ENCODE results near the gene ZC3H4. TPM values are rescaled to one million over a fixed set of nuclear protein-coding genes. Genes with fewer than 3 reads are reported as not detected.

ZC3H4 gene
- total RNA-seq, 1 donor = 20.4 TPM

DNA sequence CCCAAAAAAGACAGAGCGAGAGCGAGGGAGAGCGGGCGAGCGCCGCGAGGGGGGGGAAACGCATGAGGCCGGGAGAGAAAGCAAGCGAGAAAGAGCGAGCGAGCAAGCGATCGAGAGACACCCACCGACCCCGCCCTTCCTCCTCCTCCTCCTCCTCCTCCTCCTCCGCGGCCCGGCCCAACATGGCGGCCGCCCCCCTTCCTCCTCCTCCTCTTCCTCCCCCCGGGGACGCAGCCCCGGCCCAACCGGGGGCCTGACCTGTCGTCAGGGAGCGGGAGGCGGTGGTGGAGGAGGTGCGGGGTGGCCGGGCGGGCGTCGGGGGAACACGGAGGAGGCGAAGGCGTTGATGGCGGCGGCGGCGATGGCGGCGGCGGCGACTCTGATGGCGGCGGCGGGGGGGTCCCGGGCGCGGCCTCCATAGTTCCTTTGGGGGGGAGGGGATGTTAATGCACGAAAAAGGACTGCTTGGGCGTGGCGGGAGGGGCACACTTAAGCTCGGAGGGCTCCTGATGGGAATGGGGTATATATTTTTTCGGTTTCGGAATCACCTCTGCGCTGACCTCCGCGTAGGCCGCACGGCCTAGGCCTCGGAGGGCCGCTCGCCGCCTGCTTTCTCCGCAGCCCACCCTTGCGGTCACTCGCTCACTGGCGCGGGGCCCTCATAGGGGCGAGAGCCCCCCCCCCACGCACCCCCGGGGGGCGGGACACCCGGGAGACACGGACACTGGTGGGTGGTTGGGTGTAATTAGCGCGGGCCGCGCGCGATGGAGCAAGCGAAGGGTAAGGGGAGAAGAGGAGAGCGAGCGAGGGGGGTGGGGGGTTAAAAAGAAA is 1.2 kb downstream of the ZC3H4 start:
- DNase-seq (ENCODE audit: low read depth) = peak; percentile 86
- H3K4me3 ChIP-seq (ENCODE audit: low read depth, low read length) = peak overlapping the region; percentile 94
- TF ChIP-seq, protein P1, sequence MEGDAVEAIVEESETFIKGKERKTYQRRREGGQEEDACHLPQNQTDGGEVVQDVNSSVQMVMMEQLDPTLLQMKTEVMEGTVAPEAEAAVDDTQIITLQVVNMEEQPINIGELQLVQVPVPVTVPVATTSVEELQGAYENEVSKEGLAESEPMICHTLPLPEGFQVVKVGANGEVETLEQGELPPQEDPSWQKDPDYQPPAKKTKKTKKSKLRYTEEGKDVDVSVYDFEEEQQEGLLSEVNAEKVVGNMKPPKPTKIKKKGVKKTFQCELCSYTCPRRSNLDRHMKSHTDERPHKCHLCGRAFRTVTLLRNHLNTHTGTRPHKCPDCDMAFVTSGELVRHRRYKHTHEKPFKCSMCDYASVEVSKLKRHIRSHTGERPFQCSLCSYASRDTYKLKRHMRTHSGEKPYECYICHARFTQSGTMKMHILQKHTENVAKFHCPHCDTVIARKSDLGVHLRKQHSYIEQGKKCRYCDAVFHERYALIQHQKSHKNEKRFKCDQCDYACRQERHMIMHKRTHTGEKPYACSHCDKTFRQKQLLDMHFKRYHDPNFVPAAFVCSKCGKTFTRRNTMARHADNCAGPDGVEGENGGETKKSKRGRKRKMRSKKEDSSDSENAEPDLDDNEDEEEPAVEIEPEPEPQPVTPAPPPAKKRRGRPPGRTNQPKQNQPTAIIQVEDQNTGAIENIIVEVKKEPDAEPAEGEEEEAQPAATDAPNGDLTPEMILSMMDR (IDR thresholded peaks at IDR 0.05; ENCODE audit: insufficient read depth, low read length) = no peak

DNA sequence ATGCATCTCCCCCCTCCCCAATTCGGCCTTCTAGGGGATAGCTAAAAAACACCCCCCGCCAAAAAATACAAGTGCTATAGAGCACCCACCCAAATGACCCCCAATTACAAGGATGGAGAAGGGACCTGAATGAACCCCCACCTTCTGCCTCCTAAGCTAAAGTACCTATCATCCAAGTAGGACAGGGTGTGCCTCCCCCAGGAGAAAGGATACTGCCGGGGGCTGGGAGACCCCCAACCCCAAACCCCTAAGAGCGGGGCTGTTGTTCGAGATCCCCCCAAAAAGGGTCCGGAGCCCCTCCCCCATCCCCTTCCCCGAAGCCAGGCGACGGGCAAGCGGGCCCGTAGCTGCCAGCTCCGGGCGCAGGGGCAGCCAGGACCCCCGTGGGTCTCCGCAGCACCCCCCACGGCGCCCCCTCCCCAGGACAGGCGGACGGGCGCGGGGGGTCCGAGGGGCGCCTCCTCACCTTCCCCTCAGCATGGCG is 1.9 kb downstream of the ZC3H4 start:
- peak overlapping the region; percentile 94 for H3K4me3 ChIP-seq (ENCODE audit: low read depth, low read length)
- TF ChIP-seq, protein P1 (IDR thresholded peaks at IDR 0.05; ENCODE audit: insufficient read depth, low read length) = no peak
- no peak for DNase-seq (ENCODE audit: low read depth)

DNA sequence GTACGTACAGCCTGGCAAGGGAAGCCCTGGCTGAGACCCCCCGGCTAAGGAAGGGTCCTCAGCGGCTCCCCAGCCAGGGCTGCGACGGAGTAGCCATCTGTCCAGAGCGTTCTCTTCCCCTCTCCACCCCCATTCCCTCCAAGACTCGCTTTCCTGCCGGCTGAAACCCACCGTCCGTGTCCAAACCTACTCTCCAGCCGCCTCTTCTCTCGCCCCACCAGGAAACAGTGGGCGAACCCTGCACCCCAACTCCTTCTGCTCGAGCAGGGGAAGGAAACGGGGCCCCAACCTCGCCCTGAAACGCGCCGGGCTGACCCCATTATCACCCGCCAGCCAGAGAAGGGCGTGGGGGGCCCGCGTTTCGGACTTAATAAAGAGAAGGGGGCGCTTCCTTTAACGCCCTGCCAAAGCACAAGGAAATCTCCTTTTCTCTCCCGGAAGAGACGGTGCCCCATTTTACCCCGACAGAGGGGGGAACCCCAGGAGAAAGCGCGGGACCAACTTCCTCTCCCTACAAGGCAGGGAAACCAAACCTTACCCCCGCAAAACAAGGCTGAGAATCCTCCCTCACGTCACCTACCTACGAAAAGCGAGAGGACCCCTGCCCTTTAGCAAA is 2.5 kb downstream of the ZC3H4 start:
- no peak for DNase-seq (ENCODE audit: low read depth)
- peak overlapping the region; percentile 94 for H3K4me3 ChIP-seq (ENCODE audit: low read depth, low read length)
- TF ChIP-seq, protein P1 (IDR thresholded peaks at IDR 0.05; ENCODE audit: insufficient read depth, low read length) = no peak

DNA sequence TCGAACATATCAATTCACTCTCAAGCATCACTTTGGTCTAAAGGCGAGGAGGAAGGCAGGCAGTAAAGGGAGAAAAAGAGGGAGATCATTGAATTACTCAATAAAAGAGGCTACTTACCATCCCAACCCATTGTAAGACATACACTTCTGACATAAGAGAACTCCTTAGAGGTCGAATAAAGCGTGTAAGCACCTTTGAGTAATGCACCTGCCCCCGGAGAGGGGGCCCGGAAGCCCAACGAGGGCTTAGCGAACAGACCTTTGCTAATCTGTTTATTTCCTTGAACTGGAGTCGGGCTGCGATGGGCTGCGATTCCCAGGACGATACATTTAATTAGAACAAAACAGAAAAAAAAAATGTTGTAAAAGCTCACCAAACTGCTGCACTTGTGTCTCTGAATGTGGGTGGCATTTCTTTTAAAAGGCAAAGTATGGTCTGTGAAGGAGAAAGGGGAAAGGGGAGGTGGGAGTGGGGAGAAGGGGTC is 3.0 kb downstream of the ZC3H4 start:
- peak overlapping the region; percentile 94 for H3K4me3 ChIP-seq (ENCODE audit: low read depth, low read length)
- no peak for DNase-seq (ENCODE audit: low read depth)
- TF ChIP-seq, protein P1 (IDR thresholded peaks at IDR 0.05; ENCODE audit: insufficient read depth, low read length) = no peak

DNA sequence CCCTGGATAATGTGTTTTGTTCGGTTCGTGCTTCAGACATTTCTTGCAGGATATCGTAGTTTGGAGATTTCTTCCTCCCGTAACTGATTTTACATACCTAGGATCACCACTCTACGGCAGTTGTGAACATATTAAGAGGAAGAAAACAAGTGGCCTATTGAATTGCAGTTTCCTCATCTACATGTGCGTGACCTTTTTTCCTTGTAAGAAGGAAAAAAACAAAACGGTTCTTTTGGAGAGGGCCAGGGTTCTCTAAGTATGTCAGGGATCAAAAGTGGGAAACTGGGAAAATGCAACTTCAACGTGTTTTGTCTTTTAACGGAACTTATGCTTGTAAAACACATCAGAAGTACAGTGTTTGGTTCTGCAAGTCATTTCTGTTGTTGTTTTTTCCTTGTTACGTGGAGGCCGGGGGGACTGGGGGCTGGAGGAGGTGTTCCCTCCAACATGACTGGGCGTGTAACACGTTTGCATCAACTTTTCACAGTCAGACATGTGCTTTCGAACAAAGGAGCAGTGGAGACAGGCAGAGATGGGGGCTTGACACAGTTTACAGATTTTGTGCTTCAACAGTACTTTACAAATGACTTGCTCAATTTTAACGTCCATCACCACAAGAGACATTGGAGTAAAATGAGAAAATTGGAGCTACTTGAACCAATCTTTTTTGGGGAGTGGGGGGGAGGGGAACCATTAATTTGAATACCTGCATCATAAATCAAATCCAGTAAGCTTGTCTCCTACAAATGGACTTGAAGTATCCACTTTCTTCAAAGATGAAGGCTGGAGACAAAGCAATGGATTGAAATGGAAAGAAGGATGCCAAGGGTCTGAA is 3.8 kb downstream of the ZC3H4 start:
- peak overlapping the region; percentile 94 for H3K4me3 ChIP-seq (ENCODE audit: low read depth, low read length)
- TF ChIP-seq, protein P1 (IDR thresholded peaks at IDR 0.05; ENCODE audit: insufficient read depth, low read length) = no peak
- DNase-seq (ENCODE audit: low read depth) = peak; percentile 58

DNA sequence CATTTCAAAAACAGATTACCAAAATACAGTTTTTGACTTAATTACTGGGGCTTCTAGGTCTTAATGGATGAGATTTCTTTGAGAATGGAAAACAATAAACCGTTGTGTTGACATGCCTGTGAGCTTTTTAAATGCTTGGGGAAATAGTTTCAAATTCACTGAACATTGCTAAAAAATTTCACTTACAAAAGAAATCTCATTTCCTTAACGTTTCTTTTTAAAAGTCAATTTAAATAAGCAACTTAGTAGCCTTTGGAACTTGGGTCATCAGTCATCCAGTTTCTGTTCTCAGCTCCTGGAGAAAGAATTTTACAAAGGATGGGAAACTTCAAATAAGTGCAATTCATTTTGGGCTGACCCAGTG is 4.4 kb downstream of the ZC3H4 start:
- TF ChIP-seq, protein P1 (IDR thresholded peaks at IDR 0.05; ENCODE audit: insufficient read depth, low read length) = no peak
- DNase-seq (ENCODE audit: low read depth) = no peak
- peak overlapping the region; percentile 94 for H3K4me3 ChIP-seq (ENCODE audit: low read depth, low read length)

Data from fibroblast of the aortic adventitia (primary cell).